Activated CD8-positive, alpha-beta memory T cell treated with anti-CD3 and anti-CD28 coated beads, Interleukin-2, amount 50 U/mL, for 24 hours (primary cell): ENCODE measurements around the gene INPP5D.

Source experiments
- DNase-seq: peaks from one replicate; pipeline ENCODE4 v3.0.0-alpha.2; 2020; ENCODE audit errors: extremely low read depth

Gene INPP5D

DNA sequence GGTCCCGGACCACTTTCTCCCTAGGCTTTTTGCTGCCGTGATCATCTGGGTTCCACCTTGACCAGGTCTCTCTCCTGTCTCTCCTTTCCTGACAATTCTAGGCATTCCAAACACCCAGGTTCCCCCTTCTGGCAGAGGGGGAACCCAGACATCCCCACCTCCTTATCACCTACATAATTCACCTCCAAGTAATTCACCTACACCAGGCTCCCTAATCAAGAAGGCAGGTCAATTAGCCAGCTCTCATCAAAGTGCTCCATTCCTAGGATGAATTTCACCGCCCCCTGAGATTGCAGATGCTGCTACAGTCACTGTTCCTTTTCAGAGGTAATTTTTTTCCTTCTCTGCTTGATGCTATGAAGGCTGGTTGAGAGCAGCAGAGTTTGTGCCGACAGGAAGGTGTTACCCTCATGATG, 149.0 kb downstream of the INPP5D start:
- DNase-seq = no peak

DNA sequence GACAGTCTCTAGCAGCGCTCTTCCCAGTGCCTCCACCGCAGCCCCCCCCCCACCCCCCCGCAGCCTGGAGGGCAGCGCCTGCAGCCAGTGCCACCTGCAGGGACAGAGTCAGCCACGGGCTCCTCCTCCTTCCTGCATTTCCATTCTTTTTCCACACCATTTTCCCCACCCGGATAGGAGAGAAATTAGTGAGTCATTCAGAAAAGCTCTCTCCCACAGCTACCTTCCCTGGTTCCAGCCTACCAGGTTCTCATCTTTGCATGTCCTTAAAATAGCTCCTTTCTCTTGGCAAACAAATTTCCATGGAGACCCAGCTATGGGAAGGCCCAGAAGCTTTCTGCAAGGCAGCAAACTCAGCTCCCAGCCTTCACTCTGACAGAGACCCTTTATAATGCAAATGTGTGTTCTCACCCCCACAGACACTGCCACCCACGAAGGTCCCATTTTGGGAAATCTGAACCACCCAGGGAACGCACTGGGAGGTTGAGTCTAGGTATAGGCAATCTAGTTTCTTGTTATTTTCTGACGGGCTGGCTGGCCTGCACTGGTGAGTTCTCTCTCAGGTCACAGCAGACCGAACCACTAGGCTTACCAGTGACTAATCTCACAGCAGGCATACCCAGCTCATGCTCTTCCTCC, 149.5 kb downstream of the INPP5D start:
- DNase-seq = no peak

DNA sequence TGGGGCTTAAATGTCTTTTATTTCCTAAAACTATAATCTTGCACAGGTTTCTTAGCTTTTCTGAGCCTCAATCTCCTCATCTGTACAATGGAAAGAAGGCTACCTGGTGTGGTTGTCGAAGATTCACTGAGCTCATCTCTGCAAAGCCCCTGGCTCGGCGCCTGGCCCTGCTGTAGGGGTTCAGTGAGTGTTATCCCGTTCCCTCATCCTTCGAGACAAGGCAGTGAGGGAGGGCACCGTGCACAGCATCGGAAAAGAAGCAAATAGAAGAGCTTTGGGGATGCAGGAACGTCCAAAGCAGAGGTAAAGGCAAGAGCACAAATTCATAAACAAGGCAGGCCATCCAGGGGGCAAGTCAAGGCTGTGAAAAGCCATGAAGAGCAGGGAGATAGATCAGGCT, 150.1 kb downstream of the INPP5D start:
- DNase-seq = no peak

DNA sequence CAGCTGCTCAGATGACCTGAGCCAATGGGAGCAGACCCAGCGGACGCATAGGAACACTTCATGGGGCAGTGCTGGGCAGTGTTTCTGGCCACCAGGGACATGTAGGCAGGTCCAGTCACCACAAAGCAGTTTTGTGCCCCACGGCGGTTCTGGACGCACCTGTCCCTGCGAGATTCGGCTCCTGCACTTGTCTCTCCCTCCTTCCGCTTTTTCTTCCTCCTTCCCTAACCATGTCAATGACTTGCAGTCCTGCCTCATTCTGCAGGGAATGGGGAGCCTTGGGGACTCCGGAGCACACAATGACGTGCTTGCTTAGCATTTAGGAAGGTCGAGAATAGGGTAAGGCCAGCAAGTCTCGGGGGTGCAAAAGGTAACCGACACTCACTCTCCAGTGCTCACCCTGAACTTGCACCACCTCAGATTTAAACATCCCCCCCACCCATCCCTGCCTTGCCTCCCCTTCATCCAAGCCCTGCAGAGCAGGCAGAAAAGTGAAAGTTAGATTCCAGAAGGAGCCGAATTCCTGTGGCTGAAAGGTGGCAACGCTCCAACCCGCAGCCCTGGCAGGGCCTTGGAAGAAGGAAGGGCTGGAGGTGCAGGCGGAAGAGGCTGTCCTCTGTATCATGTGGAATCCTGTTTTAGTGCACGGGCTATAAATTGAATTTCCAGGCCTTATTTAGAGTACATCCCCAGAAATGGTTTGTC, 150.9 kb downstream of the INPP5D start:
- DNase-seq = no peak

DNA sequence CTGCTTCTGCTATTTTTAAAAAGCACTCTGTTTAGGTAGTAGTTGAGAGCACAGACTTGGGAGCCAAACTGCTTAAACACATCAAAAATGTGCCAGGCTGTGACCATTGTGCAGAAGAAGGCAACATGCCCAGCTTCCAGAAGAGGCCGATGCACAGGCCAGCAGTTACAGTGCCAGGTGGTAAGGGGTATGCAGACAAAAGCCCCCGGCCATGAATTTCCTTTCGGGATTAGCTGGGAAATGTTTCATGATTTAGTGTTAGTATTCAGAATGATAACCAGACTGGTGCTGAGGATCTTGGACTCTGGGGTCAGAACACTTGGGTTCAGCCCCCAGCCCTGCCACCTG, 151.4 kb downstream of the INPP5D start:
- DNase-seq = no peak

DNA sequence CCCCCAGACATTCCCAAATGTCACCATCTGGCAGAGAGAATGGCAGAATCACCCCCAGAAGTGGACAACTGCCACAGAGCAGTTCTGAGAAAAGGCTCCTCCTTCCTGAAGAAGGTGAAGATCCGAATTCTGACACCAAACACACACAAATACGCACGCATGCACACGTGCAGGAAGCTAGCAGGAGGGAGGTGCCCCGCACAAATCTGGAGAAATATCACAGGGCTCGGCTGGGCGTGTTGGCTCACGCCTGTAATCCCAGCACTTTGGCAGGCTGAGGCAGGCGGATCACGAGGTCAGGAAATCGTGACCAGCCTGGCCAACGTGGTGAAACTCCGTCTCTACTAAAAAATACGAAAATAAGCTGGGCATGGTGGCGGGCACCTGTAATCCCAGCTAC, 152.9 kb downstream of the INPP5D start:
- DNase-seq = no peak

DNA sequence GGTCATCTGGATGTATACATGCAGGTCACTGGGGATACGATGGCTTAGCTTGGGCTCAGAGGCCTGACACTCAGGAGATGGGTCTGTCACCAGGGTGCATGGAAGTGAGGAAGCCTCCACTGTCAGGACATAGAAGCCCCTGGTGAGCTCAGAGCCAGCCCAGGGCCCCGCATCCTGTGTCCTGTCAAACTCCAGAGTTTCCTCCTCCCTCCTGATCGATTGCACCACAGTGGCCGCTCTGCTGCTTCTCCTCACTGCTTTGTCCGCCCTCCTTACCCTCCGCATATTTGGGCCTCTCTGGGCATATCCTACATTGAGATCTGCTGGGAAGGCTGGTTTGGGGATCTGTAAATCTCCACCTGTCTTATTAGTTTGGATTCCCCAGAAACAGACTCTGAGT, 153.8 kb downstream of the INPP5D start:
- DNase-seq = no peak

DNA sequence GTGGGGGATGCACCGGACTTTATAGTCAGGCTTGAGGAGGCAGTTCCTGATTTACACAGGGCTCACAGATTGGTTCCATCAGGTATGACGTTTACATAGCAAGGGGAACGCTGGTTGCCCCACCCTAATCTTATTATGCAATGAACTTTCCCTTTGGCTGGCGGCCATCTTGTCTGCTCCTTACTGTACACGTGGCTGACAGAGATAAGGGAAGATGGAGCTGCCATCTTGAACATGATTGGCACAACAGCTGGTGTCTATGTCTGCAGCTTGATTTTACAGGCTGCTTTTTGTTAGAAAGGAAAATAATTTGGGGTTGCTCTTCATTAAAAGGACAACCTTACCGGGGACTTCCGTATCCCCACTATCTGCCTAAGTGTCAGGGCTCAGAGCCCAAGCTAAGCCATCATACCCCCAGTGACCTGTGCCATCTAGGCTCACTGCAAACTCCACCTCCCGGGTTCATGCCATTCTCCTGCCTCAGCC, 157.8 kb downstream of the INPP5D start:
- DNase-seq = no peak

DNA sequence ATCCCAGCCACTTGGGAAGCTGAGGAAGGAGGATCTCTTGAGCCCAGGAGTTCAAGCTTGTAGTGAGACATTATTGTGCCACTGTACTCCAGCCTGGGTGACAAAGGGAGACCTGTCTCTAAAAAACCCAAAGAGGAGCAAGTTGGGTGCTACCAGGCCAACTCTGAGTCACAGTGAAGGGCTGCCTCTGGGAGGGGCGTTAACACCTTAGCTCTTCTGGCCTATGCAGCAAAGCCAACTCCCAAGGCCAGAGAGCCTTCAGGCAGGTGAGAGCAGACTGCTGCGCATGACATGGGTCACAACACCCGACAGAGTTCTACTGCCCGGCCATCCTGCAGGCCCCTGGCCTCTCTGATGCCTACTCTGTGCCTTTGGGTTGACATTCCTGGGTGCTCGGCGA, 158.7 kb downstream of the INPP5D start:
- no peak for DNase-seq

DNA sequence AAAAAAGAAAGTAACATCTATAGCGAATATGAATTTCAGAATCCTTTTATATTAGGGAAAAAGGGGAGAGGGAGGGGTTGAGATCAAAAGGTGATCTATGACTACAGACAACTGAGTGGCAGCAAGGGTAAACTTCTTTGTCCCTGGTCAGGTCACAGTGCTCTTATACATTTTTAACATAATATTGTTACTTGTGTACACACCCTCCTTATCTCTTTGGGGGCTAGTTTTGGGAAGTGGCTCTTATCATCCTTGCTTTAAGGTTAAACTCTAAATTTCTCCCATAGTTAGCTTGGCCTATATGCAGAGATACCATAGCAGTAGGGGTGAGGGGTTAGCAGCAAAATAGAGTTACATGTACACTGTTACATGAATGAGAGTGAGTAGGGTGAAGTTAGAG, 159.7 kb downstream of the INPP5D start:
- DNase-seq = no peak

DNA sequence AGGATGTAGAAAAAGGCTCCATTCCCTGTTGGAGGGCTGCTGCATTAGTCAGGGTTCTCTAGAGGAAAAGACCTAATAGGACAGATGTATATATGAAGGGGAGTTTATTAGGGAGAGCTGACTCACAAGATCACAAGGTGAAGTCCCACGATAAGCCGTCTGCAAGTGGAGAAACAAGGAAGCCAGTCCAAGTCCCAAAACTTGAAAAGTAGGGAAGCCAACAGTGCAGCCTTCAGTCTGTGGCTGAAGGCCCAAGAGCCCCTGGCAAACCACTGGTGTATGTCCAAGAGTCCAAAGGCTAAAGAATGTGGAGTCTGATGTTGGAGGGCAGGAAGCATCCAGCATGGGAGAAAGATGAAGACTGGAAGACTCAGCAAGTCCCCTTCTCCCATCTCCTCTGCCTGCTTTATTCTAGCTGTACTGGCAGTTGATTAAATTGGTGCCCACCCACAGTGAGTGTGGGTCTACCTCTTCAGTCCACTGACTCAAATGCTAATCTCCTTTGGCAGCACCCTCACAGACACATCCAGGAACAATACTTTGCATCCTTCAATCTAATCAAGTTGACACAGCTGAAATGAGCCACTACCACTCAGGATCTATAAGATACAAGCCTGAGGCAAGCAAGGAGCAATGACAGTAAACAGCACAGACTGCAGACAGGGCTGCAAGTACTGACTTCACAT, 161.4 kb downstream of the INPP5D start:
- no peak for DNase-seq

DNA sequence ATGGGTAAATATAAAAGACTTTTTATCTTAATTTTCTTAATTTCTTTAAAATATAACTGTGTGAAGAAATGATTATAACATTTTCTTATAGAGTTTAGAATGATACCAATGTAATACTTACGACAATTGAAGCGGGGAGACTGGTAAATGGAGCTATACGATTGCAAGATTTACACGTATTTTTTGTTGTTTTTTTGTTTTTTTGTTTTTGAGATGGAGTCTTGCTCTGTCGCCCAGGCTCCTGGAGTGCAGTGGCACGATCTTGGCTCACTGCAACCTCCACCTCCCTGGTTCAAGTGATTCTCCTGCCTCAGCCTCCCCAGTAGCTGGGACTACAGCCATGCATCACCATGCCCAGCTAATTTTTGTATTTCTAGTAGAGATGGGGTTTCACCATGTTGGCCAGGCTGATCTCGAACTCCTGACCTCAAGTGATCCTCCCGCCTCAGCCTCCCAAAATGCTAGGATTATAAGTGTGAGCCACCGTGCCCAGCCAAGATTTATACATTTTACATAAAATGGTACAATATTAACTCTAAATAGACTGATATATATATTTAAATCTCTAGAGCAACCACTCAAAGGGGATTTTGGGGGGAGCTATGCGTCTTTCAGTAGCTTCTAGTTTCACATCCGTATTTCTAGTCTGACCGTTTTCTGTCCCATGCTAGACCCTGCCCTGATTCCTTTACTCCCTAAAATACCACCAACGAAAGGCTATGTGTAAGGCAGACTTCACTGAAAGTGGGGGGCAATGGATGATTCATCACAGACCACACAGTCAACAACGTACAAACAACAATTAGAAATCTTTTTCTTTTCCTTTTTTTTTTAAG, 163.1 kb downstream of the INPP5D start:
- no peak for DNase-seq

DNA sequence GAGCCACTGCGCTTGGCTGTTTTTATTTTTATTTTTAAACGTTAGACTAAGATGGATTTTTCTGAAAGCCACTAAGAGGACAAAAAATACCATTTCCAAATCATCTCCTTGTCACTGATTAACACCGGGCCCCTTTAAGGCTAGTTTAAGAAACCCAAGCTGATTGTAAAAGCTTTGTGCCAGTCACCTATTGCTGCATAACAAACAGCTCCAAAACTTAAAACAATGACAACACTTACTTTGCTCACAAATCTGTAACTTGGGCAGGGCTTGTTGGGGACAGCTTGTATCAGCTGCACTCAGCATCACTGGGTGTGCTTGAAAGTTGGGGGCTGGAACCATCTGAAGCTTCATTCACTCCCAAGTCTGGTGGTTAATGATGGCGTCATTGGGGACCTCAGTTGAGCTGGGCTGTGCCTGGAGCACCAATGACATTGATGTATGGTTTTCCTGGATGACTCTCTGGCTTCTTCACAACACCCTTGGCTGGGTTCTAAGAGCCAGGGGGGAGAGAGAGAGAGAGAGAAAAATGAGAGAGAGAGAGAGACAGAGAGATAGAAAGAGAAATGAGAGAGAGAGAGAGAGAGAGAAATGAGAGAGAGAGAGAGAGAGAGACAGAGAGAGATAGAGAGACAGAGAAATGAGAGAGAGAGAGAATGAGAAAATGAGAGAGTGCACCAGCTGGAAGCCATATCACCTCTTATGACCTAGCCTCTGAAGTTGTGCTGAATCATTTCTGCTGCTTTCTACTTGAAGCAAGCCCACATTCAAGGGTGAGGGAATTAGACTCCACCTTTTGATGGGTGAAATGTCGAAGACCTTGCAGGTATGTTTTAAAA, 165.3 kb downstream of the INPP5D start:
- no peak for DNase-seq

DNA sequence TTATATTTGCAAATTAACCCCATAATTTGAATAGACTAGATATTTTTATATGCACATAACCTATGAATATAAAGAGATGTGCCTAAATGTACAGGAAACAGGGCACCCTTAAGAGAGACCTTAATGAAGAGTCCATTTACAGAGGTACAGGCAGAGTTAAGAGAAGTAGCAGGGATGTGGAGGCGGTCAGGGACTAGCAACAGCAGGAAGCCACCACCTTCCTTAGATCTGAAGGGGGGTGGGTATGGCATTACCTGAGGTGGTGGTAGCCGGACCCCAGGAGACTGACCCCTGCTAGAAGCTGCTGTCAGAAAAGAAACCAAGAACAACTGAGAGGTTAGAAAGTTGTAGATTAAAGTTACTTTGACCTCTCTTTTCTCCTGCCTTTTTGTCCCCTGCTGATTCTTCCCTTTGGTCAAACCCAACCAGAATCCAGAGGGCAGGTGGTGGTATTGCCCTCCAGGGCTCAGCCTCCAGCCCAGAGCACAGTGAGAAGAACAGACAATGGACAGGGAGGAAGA, 166.4 kb downstream of the INPP5D start:
- no peak for DNase-seq

DNA sequence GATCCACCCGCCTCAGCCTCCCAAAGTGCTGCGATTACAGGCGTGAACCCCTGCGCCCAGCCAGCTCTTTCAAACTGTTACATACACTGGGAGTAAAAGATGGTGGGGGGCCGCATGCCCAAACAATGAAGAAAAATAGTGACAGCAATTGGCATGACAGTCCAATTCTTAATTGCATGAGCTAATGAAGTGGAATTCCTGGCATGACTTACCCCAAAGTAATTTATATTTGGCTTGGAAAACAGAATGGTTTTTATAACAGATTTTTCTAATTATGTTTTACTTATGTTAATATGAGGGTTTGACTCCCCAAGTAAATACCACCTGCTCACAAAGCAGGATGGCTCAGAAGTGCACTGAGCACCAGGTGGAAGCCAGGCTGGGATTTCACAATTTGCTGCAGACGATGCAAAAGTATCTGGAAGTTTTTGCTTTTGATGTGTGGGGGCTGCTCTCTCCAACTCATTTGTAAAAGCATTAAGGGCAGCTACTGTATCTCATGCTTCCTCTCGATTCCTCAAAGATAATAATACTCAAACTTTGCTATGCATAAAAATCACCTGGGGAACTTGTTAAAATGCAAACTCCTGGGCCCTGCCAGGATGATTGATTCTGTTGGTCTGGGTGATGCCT, 167.3 kb downstream of the INPP5D start:
- DNase-seq = no peak

DNA sequence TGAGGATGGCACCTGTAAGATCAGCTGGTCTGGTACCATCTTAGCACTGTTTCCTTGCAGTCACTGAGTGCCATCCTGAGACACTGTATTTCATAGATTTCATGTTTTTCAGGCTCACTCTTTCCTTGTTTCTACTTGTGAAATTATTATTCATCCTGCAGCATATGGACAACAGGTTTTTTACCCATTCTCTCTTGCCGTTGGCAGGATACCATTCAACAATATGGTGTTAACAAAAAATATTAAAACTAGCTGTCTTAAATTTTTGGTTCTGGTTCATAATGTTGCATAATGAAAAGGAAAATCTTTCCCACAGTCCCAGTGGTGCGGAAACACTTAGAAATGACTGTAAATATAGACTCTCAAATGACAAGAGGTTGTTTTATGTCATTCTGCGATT, 168.2 kb downstream of the INPP5D start:
- no peak for DNase-seq

DNA sequence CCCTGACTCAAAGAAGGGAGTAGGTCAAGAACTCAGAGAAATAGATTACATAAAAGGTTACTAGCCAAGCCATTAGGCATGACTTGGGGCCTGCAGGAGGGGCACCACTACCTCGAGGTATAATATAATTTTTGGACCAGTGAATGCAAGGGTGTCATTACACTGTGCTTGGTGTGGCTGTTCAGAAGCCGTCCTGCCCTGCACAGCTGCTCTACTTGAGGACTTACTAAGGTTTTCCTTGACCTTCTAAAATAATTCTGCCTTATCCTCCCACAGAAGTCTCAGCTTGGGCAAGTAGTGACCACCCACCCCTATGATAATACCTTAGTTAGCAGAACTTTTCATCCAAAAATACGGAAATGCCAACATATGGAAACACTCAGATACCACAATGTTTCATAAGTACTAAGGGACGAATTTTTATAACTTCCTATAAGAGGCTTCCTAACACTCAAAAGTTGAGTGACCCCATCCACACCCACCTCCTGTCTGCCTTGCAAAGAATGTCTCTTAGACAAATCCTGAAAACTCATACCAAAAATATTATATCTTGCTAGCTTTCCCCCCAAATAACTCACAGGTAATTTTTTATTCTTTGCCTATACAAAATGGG, 173.6 kb downstream of the INPP5D start:
- DNase-seq = no peak

DNA sequence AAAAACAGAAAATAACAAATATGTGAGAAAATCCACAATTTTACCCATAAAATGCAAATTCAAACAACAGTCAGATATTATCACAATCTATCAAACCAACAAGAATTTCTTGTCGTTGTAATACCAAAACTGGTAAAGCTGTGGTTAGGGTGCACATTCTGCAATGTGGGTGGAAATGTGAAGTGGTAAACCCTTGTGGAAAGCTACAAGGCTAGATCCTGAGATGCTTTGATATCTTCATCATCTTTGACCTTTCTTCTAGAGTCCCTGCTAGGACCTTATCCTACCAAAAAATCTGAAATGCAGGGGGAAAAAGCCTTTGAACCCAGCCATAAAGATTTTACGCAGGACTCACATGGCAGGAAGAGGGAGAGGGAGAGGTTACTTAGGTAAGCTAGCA, 174.1 kb downstream of the INPP5D start:
- DNase-seq = no peak

DNA sequence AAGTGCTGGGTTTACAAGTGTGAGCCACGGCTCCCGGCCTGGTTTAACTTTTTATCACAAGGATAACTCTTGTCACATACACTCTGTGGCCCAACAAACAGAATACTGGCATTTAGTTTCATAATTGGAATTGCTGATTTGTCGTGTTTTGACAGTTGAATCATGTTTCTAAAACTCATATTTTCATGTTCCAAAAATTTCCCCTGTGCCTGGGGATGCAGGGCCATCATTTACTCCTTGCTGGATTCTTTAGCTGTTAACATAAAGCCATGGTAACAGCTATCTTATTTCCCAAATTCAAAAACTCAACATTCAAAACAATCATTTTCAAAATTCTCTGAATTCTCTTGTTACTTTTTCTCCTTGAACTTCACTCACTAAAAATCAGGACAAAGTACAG, 174.9 kb downstream of the INPP5D start:
- no peak for DNase-seq

DNA sequence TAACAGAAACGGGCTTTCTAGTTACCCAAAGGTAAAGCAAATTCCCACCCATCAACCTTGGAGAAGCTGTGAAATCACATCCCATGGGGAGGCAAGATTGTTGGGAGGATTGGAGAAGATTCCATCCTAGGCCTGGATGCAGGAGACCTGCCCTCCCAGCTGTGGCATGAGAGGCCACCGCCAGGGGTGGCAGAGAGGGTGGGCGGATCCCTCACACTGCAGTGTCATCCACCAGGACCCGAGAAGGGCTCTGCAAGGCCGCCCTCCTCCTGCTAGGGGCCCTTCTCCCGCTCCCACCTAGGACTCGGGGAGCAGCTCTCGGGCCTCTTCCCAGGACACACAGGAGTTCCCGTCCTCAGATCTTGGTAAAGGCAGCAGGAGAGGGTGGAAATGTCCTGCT, 175.8 kb downstream of the INPP5D start:
- DNase-seq = no peak
